Duodenal mucosa (tissue), 2 donors: ENCODE data around the gene RNF133.

Experiments used
- H3K27ac ChIP-seq: one replicate; pipeline ENCODE4 v1.7.0; 2013; ENCODE audit warnings: low read depth, low read length
- H3K27me3 ChIP-seq, 2 donors: one replicate each; pipeline ENCODE4 v1.7.0; 2013; ENCODE audit warnings: low read length in 2 of 2, control low read depth in 1 of 2; ENCODE audit not compliant: insufficient read depth in 2 of 2, control insufficient read depth in 1 of 2
- H3K36me3 ChIP-seq, 2 donors: one replicate each; pipeline ENCODE4 v1.7.0; 2013; ENCODE audit warnings: low read length in 2 of 2, control low read depth in 1 of 2; ENCODE audit not compliant: insufficient read depth in 2 of 2, control insufficient read depth in 1 of 2
- H3K4me1 ChIP-seq, 2 donors: one replicate each; pipeline ENCODE4 v1.7.0; 2013; ENCODE audit warnings: low read length in 2 of 2, control low read depth in 1 of 2; ENCODE audit not compliant: insufficient read depth in 2 of 2, control insufficient read depth in 1 of 2
- H3K4me3 ChIP-seq, 2 donors: one replicate each; pipeline ENCODE4 v1.7.0; 2013; ENCODE audit warnings: low read length in 2 of 2, low read depth in 1 of 2
- H3K9ac ChIP-seq, 2 donors: one replicate each; pipeline ENCODE4 v1.7.0; 2013; ENCODE audit warnings: low read length in 2 of 2, low read depth in 1 of 2
- H3K9me3 ChIP-seq, 2 donors: one replicate each; pipeline ENCODE4 v1.7.0; 2013; ENCODE audit warnings: low read length in 2 of 2, control low read depth in 1 of 2; ENCODE audit not compliant: control insufficient read depth in 1 of 2

Gene RNF133, protein sequence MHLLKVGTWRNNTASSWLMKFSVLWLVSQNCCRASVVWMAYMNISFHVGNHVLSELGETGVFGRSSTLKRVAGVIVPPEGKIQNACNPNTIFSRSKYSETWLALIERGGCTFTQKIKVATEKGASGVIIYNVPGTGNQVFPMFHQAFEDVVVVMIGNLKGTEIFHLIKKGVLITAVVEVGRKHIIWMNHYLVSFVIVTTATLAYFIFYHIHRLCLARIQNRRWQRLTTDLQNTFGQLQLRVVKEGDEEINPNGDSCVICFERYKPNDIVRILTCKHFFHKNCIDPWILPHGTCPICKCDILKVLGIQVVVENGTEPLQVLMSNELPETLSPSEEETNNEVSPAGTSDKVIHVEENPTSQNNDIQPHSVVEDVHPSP

DNA sequence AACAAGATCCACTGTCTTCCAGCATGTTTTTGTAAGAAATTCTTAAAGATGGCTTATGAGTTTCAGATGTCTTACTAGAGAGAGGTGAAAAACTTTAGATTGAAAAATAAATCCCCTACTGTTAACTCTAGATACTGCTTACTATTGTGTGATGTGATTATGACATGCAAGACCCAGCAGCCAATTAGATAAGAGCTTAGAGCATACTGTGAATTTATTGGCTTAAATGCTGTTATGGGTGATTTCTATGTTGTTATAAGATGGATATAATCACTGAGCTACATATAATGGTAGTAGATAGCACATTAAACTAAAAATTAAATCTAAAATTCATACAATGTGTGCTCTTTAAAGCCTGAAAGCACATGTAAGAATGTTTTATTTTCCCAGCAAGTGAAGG lies at the start of gene RNF133:
TSS of gene RNF133 (minus strand) at position 101 of the 400 bp plus-strand sequence. CDS start 199 bp downstream, outside the sequence.
- no peaks in the 10 kb centered on the region for H3K36me3 ChIP-seq
- H3K9ac ChIP-seq = no peak within 1 kb of the TSS

DNA sequence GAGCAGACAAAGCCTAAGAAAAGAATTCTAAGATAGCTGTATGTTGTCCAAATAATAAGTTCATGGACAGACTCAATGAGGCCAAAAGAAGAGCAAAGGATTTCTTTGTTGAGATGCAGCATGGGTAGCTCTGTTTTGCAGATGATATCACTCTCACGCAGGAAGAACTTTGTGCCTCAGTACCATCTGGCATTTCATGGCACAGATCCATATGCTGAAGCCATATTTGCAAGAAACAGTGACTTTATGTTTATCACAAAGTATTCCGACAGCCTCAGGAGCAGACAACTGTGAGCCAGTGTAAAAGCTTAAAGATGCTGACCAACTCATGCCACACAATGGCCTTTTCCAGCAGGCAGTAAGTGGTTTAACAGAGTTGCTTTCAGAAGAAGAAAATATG lies 49.3 kb upstream of the RNF133 start:
- no peak overlapping the region for H3K4me3 ChIP-seq
- H3K9ac ChIP-seq = no peak overlapping the region
- H3K27ac ChIP-seq = no peak overlapping the region
- H3K4me1 ChIP-seq = no peaks in the 10 kb centered on the region
- H3K9me3 ChIP-seq = no peaks in the 10 kb centered on the region
- no peaks in the 10 kb centered on the region for H3K36me3 ChIP-seq
- no peaks in the 10 kb centered on the region for H3K27me3 ChIP-seq

More for the DNA sequence above, at the start of gene RNF133:
- H3K27me3 ChIP-seq = no peaks in the 10 kb centered on the region
- no peak within 1 kb of the TSS for H3K27ac ChIP-seq
- no peak within 1 kb of the TSS for H3K4me3 ChIP-seq
- no peaks in the 10 kb centered on the region for H3K4me1 ChIP-seq
- H3K9me3 ChIP-seq = no peaks in the 10 kb centered on the region

DNA sequence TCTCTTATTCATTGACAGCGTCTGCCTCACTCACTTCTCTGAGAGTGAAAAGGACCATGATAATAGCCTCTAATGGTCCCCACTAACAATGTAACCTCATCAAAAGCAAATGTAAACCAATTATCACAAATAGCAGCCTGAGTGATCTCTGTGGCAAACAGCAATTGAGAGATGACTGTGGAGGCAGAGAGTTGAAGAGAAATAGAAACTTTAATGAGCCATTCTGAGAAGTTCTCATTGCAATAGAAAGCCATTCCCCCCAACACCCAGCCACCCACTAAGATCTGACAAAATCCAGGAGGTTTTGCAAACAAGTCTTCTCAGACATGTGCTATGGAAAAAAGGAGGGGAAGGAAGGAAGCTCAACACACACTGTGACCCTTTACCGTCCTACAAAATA lies 48.0 kb upstream of the RNF133 start:
- no peak overlapping the region for H3K27ac ChIP-seq
- no peaks in the 10 kb centered on the region for H3K36me3 ChIP-seq
- no peak overlapping the region for H3K9ac ChIP-seq
- no peaks in the 10 kb centered on the region for H3K4me1 ChIP-seq
- no peaks in the 10 kb centered on the region for H3K9me3 ChIP-seq
- no peak overlapping the region for H3K4me3 ChIP-seq
- H3K27me3 ChIP-seq = no peaks in the 10 kb centered on the region

DNA sequence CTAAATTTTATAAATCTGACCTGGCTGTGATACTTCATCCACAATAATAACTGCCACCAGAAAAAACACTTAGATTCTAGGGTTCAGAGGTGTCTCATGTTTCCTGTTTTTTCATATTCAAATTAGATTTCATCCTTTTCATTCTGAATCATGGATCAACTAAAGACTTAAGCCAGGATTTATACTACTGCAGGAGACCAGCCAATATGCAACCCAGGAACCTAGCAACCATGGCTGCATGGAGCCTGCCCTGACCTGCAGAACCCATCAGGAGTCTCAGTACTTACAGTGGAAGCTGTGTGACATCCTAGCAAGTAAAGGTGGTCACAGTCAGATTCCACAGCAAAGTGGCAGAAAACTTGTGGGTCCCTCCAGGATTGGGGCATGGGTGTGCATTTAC lies 44.3 kb upstream of the RNF133 start:
- H3K9ac ChIP-seq = no peak overlapping the region
- H3K4me3 ChIP-seq = no peak overlapping the region
- H3K27ac ChIP-seq = no peak overlapping the region
- no peaks in the 10 kb centered on the region for H3K4me1 ChIP-seq
- H3K36me3 ChIP-seq = no peaks in the 10 kb centered on the region
- H3K9me3 ChIP-seq = no peaks in the 10 kb centered on the region
- H3K27me3 ChIP-seq = no peaks in the 10 kb centered on the region

DNA sequence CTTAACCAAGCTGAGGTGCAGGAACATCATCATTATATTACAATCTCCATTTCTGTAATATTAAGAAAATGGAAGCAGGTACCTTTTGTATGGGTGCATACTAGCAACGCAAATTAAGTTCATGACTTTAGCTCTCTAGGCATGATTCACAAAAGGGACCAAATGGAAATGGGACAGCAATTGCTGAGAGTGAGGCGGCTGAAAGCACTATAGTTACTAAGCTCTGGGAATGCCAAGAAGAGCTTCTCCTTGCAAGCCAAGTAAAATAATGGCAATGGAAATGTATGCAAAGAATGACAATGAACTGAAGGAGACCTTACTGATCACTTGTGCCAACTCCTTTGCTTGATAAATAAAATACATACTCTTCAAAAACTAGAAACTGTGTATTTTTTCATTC lies 40.0 kb upstream of the RNF133 start:
- Histone ChIP-seq H3K27me3 (no peaks in the 10 kb centered on the region), H3K4me1 (no peaks in the 10 kb centered on the region), H3K36me3 (no peaks in the 10 kb centered on the region), H3K9ac (no peak overlapping the region), H3K27ac (no peak overlapping the region), H3K4me3 (no peak overlapping the region), H3K9me3 (no peaks in the 10 kb centered on the region)

DNA sequence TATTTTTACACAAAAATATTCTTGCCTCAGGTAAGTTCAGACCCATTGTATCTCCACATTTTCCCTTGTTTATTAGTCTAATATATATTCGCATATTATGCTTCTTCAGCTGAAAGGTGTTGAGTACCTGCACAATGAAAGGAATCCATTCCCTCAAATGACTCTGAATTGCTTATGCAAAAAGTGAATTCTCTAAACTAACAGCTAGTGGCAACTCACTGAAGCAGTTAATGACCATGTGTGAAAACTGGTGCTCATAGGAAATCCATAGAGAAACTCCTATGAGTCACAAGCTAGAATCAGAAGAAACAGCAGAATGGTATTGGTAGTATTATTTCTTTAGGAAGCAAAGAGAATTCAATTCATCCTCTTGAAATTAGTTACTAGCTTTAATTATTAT lies 37.3 kb upstream of the RNF133 start:
- Histone ChIP-seq H3K9ac (no peak overlapping the region), H3K4me1 (no peaks in the 10 kb centered on the region), H3K27ac (no peak overlapping the region), H3K36me3 (no peaks in the 10 kb centered on the region), H3K27me3 (no peaks in the 10 kb centered on the region), H3K4me3 (no peak overlapping the region), H3K9me3 (no peaks in the 10 kb centered on the region)

DNA sequence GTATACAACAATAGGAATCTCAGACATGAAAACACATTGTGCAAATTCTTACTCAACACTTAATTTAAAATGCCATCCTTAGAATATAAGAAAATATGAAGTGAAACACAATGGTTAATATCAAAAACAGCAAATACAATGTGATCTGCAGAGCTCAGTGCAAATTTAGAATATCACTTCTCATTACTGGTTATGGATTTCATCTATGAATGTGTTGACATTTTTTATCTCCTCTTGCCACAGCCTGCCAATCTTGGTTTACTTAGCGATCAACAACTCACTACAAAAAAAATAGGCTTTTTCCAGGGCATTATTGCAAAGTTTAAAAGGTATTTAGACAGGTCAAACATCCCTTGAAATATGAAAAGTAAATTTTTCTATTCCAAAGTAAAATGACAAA lies 28.8 kb upstream of the RNF133 start:
- Histone ChIP-seq H3K36me3 (no peaks in the 10 kb centered on the region), H3K9ac (no peak overlapping the region), H3K4me1 (no peaks in the 10 kb centered on the region), H3K4me3 (no peak overlapping the region), H3K27ac (no peak overlapping the region), H3K27me3 (no peaks in the 10 kb centered on the region), H3K9me3 (no peaks in the 10 kb centered on the region)

DNA sequence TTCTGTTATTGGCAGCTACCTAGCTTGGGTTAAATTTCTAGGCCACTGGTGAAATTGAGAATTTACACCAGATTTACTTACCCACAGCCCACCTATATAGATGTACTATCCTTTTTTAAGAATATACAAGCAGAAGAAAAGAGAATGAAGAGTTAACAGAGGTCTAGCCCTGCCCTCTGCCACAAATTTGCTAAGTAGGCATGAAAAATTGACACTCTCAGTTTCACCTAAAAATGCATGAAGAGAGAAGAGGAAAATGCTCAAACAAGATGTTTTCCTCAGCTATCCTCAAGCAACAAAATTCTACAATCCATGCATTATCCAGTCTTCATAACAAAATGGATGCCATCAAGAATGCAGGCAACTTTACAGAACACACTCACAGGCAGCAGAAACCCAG lies 28.4 kb upstream of the RNF133 start:
- no peaks in the 10 kb centered on the region for H3K9me3 ChIP-seq
- no peak overlapping the region for H3K9ac ChIP-seq
- no peaks in the 10 kb centered on the region for H3K4me1 ChIP-seq
- H3K4me3 ChIP-seq = no peak overlapping the region
- H3K27me3 ChIP-seq = no peaks in the 10 kb centered on the region
- H3K36me3 ChIP-seq = no peaks in the 10 kb centered on the region
- no peak overlapping the region for H3K27ac ChIP-seq

DNA sequence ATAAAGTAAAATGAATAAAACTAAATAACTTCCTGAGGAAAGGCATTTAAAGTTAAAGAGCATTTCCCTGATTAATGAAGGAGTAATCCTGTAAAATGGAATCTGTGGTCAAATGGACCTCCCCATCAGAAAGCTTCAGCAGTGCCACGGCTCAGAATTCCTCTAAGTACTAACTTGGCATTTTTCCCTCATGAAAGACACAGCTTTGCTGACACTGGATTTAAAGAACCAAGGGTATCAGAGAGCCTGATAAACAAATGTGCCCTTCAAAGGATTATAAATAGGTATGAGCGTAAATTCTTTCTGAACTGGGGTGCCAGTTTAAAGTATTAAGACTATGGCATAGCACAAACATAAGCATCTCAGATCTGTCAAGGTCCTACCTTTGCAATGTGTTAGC lies 28.0 kb upstream of the RNF133 start:
- Histone ChIP-seq H3K4me1 (no peaks in the 10 kb centered on the region), H3K27ac (no peak overlapping the region), H3K36me3 (no peaks in the 10 kb centered on the region), H3K9ac (no peak overlapping the region), H3K4me3 (no peak overlapping the region), H3K9me3 (no peaks in the 10 kb centered on the region), H3K27me3 (no peaks in the 10 kb centered on the region)

DNA sequence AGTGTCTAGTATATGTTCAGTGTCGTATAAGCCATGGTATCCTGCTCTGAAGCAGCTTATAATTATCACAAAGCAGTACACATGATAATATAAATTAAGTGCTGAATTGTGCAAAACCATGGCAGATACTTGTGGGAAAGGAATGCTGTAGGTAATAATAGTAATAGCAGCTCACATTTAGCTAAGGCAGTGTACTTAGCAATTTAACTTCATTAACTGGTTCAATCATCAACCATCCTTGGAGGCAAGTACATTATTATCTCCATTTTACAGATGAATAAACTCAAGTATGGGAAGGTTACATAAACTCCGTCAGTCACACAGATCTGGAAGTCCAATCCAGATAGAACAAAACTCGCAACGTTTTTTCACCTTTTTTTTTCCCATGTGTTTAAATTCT lies 25.4 kb upstream of the RNF133 start:
- Histone ChIP-seq H3K4me1 (no peaks in the 10 kb centered on the region), H3K4me3 (no peak overlapping the region), H3K27me3 (no peaks in the 10 kb centered on the region), H3K27ac (no peak overlapping the region), H3K36me3 (no peaks in the 10 kb centered on the region), H3K9me3 (no peaks in the 10 kb centered on the region), H3K9ac (no peak overlapping the region)
